CD14-positive monocyte (primary cell): ENCODE measurements around the gene FRAS1. TPM values are rescaled to one million over a fixed set of nuclear protein-coding genes. Genes with fewer than 3 reads are reported as not detected.

Experiments used
- DNase-seq, 3 donors: peaks; one replicate each; pipeline ENCODE4 v3.0.0-alpha.2; 2011 to 2022
- H2AFZ ChIP-seq: 2 replicates; pipeline ENCODE4 v1.6.0; 2012; ENCODE audit warnings: mild to moderate bottlenecking, low read depth, low read length, inconsistent platforms; ENCODE audit not compliant: insufficient read depth, poor library complexity, severe bottlenecking
- H3K27ac ChIP-seq, 2 donors: 1 replicate in 1 of 2; 2 replicates in 1 of 2; pipeline ENCODE4 v1.5.1; 2012 to 2013; ENCODE audit warnings: low read length in 2 of 2, control low read depth in 1 of 2, inconsistent platforms in 1 of 2, low read depth in 1 of 2, mild to moderate bottlenecking in 1 of 2
- H3K27me3 ChIP-seq, 2 donors: one replicate each; pipeline versions ENCODE4 v1.6.0 to v1.6.1; 2011 to 2013; ENCODE audit warnings: low read length in 2 of 2; ENCODE audit not compliant: control insufficient read depth in 2 of 2, insufficient read depth in 2 of 2
- H3K36me3 ChIP-seq, 2 donors: replicated peaks in 1 of 2; 1 replicate in 1 of 2; 2 replicates in 1 of 2; pipeline versions ENCODE4 v1.5.1 to v1.6.1; 2012 to 2013; ENCODE audit warnings: low read length in 2 of 2, control low read depth in 1 of 2, inconsistent platforms in 1 of 2, mild to moderate bottlenecking in 1 of 2; ENCODE audit not compliant: insufficient read depth in 2 of 2, control insufficient read depth in 1 of 2
- H3K4me1 ChIP-seq, 2 donors: 1 replicate in 1 of 2; 2 replicates in 1 of 2; pipeline versions ENCODE4 v1.5.1 to v1.6.1; 2012 to 2013; ENCODE audit warnings: low read length in 2 of 2, control low read depth in 1 of 2, inconsistent platforms in 1 of 2, mild to moderate bottlenecking in 1 of 2, moderate library complexity in 1 of 2; ENCODE audit not compliant: insufficient read depth in 2 of 2, control insufficient read depth in 1 of 2
- H3K4me2 ChIP-seq: replicated peaks from 2 replicates; pipeline ENCODE3; 2012; ENCODE audit warnings: low read length, moderate library complexity, mild to moderate bottlenecking; ENCODE audit not compliant: poor library complexity, severe bottlenecking; ENCODE audit errors: extremely low read depth
- H3K4me3 ChIP-seq, 3 experiments: fragments of 200-600 bp in 1 of 3; sonication (generic) in 1 of 3; replicated peaks in 1 of 3; 1 replicate in 2 of 3; 2 replicates in 1 of 3; pipeline ENCODE4 v1.5.1; 2011 to 2013; ENCODE audit warnings: low read length in 3 of 3, mild to moderate bottlenecking in 3 of 3, control low read depth in 2 of 3, low read depth in 2 of 3, inconsistent platforms in 1 of 3, moderate library complexity in 1 of 3
- H3K79me2 ChIP-seq: 2 replicates; pipeline ENCODE4 v1.6.0; 2012; ENCODE audit warnings: mild to moderate bottlenecking, control low read depth, inconsistent platforms, low read length, moderate library complexity; ENCODE audit not compliant: insufficient read depth
- H3K9ac ChIP-seq: 2 replicates; pipeline ENCODE4 v1.6.0; 2017; ENCODE audit warnings: low read length, mild to moderate bottlenecking; ENCODE audit not compliant: insufficient read depth, poor library complexity, severe bottlenecking
- H3K9me3 ChIP-seq, 2 donors: replicated peaks in 1 of 2; 1 replicate in 1 of 2; 2 replicates in 1 of 2; pipeline versions ENCODE4 v1.5.1 to v1.6.1; 2012 to 2013; ENCODE audit warnings: low read length in 2 of 2, control low read depth in 1 of 2; ENCODE audit not compliant: control insufficient read depth in 1 of 2, insufficient read depth in 1 of 2
- H4K20me1 ChIP-seq: 2 replicates; pipeline ENCODE4 v1.6.0; 2012; ENCODE audit warnings: mild to moderate bottlenecking, low read length, control low read depth, moderate library complexity; ENCODE audit not compliant: insufficient read depth
- H3K27ac Mint-ChIP-seq, 7 donors: one replicate each; pipeline ENCODE4 v1.8.0; 2020; ENCODE audit warnings: mild to moderate bottlenecking in 7 of 7, mixed read lengths in 7 of 7, moderate library complexity in 6 of 7, inconsistent platforms in 2 of 7
- H3K27me3 Mint-ChIP-seq, 3 donors: one replicate each; pipeline ENCODE4 v1.8.0; 2021 to 2022; ENCODE audit warnings: low read depth in 3 of 3, mild to moderate bottlenecking in 3 of 3, mixed read lengths in 3 of 3, moderate library complexity in 3 of 3, inconsistent platforms in 1 of 3
- H3K36me3 Mint-ChIP-seq, 2 donors: one replicate each; pipeline ENCODE4 v1.8.0; 2020; ENCODE audit warnings: mixed read lengths in 2 of 2, inconsistent platforms in 1 of 2, mild to moderate bottlenecking in 1 of 2
- H3K4me1 Mint-ChIP-seq: one replicate; pipeline ENCODE4 v1.8.0; 2020; ENCODE audit warnings: mild to moderate bottlenecking, mixed read lengths
- H3K4me3 Mint-ChIP-seq, 2 donors: one replicate each; pipeline ENCODE4 v1.8.0; 2020; ENCODE audit warnings: mild to moderate bottlenecking in 2 of 2, mixed read lengths in 2 of 2, moderate library complexity in 1 of 2
- H3K9me3 Mint-ChIP-seq, 7 donors: one replicate each; pipeline ENCODE4 v1.8.0; 2020 to 2022; ENCODE audit warnings: mixed read lengths in 7 of 7, mild to moderate bottlenecking in 6 of 7, moderate library complexity in 6 of 7, inconsistent platforms in 2 of 7
- CTCF ChIP-seq: fragments of 200-600 bp; IDR thresholded peaks from one replicate; pipeline ENCODE4 v1.8.0; 2022; ENCODE audit warnings: antibody characterized with exemption, mild to moderate bottlenecking
- WGBS: methylation state at CpG from one replicate; pipeline ENCODE4 v1.1.5; 2013; ENCODE audit warnings: missing lambda C conversion rate; ENCODE audit not compliant: insufficient coverage; 5-methylcytosine and 5-hydroxymethylcytosine counted together
- intact Hi-C, 2 donors: fragments of 100-400 bp; cut with micrococcal nuclease; formaldehyde crosslinking; loops; one replicate each; pipeline versions ENCODE4 v1.15.0 to v1.15.1; 2023
- polyA plus RNA-seq, 3 donors: library from polyadenylated mRNA; depleted of rRNA in 1 of 3; unstranded in 2 of 3; stranded (reverse) in 1 of 3; fragments of 300-500 nt in 2 of 3; fragments of >200 nt in 1 of 3; fragmentation: Illumina TruSeq in 2 of 3; gene quantifications; 1 replicate in 2 of 3; 2 replicates in 1 of 3; pipeline ENCODE4 v1.2.3, GENCODE V29; 2012 to 2021

The FRAS1 gene
- polyA plus RNA-seq, 3 donors, result not detected

- Mint-ChIP-seq H3K36me3 (no peaks in the 10 kb centered on the region), H3K9me3 (peaks cover 0 to 6% (median 0%) of the 10 kb centered on the region in 7 donors), H3K4me3 (no peak overlapping the region), H3K27me3 (peaks cover 0 to 1% (median 0%) of the 10 kb centered on the region in 3 donors), H3K4me1 (peaks cover 5% of the 10 kb centered on the region), H3K27ac (no peak overlapping the region)
- Histone ChIP-seq H3K9ac (no peak overlapping the region), H4K20me1 (no peaks in the 10 kb centered on the region), H3K27ac (no peak overlapping the region), H3K4me2 (no peak overlapping the region), H3K4me3 (no peak overlapping the region), H2AFZ (no peak overlapping the region), H3K27me3 (no peaks in the 10 kb centered on the region), H3K79me2 (no peaks in the 10 kb centered on the region), H3K9me3 (no peaks in the 10 kb centered on the region), H3K36me3 (no peaks in the 10 kb centered on the region), H3K4me1 (no peaks in the 10 kb centered on the region)
- WGBS, result 97% methylated on average over 4 of the region's 4 CpGs
- no peak for TF ChIP-seq CTCF
- intact Hi-C loops, result no loop called here
- no peak for DNase-seq
Measured at GRCh38 chr4:78527555-78527954, 470.4 kb downstream of the FRAS1 start.

GRCh38 chr4:78528327-78528726 is 471.2 kb downstream of the FRAS1 start:
- no peak overlapping the region for H3K27ac ChIP-seq
- H3K9ac ChIP-seq, result no peak overlapping the region
- H3K79me2 ChIP-seq, result no peaks in the 10 kb centered on the region
- intact Hi-C loops, result no loop called here
- no peaks in the 10 kb centered on the region for H3K36me3 ChIP-seq
- no peak overlapping the region for H3K4me3 ChIP-seq
- peaks cover 0 to 1% (median 0%) of the 10 kb centered on the region in 3 donors for H3K27me3 Mint-ChIP-seq
- WGBS, result no CpG with 5 or more reads among the region's 3 CpGs
- TF ChIP-seq CTCF, result no peak
- peaks cover 0 to 6% (median 0%) of the 10 kb centered on the region in 7 donors for H3K9me3 Mint-ChIP-seq
- H3K4me1 Mint-ChIP-seq, result peaks cover 5% of the 10 kb centered on the region
- DNase-seq, result no peak
- H3K4me3 Mint-ChIP-seq, result no peak overlapping the region
- H3K27ac Mint-ChIP-seq, result no peak overlapping the region
- H4K20me1 ChIP-seq, result no peaks in the 10 kb centered on the region
- H2AFZ ChIP-seq, result no peak overlapping the region
- no peaks in the 10 kb centered on the region for H3K27me3 ChIP-seq
- no peaks in the 10 kb centered on the region for H3K4me1 ChIP-seq
- no peaks in the 10 kb centered on the region for H3K9me3 ChIP-seq
- no peaks in the 10 kb centered on the region for H3K36me3 Mint-ChIP-seq
- H3K4me2 ChIP-seq, result no peak overlapping the region
